ENCODE measurements around the gene TBATA.

The TBATA gene

DNA sequence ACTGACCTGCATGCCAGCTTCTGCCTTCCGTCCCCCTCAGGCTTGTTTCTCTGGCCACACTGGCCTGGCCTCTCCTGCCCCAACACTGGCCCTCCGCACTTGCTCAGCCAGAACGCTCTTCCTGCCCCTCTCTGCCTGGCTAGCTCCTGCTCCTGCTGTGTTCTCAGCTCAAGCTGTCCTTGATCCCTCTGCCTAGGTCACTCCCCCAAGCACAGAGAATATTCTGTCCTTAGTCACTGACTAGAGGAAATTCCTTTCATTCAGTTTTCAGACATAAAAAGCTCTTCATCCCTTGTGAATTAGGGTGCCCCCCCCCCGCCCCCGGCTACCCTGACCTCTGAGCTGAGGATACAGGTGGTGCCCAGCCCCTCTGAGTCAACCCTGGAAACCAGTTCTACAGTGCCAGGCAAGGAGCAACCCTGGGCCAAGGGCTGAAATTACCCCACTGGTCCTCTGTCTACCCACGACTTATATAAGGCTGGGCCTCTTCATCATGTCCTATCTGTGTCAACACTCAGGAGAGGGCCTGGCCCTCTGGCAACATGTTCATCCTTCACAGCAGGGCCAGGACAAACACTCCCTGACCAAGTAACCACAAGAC, 23.9 kb upstream of the TBATA start:
- no peak for DNase-seq (ENCODE audit: low read depth in 1 of 2, low spot score in 1 of 2)

DNA sequence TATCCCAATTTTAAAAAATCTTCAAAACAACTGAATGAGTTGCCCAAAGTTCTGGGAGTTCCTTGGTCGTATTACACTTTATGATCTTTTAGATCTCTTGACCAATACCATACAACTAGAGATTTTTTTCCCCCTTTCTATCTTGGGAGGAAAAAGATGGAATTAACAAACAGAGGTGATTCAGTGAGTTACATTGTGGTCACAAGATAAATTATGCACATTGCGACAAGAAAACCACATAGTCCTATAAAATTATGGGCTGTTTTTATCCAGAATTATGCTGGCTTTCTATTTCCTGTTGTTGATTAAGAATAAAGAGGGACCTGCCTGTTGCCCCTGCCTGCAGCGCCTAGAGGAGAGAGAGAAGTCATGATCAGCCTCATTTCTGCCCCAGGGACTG, 22.4 kb upstream of the TBATA start:
- no peak for DNase-seq (ENCODE audit: low read depth in 1 of 2, low spot score in 1 of 2)

DNA sequence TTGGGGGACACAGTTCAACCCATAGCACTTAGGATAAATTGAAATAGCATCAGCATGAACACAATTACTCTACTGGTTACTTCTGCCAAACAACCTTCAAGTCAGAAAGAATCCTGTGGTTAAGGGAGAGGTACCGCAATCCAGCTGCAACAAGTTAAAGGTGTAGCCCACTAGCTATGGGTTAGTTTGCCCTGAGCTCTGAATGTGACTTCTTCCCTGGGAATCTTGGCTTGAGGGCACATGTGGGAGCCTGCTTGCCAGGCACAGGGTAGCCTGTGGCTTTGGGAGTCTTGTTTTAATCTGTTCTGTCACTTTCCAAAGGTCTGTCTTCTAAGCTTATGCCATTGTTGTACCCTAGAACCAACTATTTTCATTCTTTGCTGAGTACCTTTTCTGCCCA, 21.7 kb upstream of the TBATA start:
- DNase-seq (ENCODE audit: low read depth in 1 of 2, low spot score in 1 of 2), result no peak

DNA sequence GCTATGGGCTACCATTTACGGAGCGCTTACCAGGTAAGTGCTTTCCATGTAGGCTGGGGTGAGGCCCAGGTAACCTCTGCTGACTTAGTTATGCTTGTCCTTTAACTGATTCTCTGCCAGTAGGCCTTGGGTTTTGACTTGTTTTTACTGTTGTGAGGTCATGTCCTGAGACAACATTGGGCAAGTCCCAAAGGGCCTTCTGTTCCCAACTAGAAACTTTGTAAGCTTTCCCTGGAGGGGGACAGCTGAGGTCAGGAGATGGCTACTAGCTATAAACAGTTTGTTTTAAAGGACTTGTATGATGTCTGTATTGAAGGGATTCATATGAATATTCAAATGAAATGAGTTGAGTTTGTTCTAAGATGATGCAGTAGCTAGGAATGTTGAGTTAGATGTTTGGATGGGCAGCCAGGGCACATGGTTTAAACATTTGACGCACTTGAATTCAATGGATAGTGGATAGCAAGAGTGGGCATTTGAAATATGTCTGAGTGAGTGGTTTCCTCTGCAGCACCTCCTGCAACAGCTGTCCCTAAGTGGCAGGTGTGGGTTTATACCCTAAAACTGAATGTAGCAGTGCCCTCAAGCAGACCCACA, 20.5 kb upstream of the TBATA start:
- DNase-seq (ENCODE audit: low read depth in 1 of 2, low spot score in 1 of 2), result no peak

DNA sequence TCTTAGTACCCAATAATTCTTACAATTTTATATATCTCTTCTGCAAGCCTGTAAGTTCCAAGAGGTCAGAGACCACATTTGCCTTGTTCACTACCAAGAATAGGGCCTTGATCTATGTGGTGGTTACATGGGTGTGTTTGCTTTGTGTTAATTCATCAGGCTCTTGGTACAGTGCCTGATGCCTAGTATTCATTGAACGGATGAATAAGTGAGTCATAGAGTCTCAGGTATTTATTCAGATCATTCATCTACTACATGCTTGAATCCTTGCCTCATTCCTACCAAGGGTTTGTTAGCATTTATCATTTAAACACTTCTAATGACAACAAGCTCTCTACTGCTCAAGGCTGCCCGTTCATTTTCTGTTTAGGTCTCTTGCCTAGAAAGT, 19.2 kb upstream of the TBATA start:
- no peak for DNase-seq (ENCODE audit: low read depth in 1 of 2, low spot score in 1 of 2)

DNA sequence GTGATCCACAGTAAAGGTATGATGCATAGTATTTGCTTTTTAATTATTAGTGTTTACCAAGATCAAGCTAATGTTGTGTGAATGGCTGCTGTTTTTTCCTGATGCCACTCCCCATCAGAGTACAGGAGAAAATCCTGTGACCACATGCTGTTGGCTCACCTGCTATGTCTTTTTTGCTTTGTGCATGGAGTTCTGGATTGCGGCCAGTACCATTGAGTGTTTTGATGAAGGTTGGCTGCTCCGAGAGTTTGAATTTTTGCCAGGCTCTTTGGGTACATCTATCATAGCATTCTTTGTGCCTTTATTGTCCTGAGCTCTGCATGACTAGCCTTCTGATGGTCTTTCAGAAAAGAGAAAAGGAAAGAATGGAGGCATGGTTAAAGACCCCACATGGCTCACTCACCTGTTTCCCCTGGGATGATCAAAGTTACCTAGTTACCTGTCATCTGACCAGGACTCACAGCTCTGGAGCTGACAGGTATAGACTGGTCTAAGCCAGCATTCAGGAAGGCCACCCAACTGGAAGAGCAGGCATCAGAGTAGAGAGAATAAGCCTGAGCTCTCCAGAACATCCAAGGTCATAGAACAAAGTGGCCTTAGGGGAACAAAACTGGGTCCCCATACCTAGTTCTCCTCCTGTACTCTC, 18.7 kb upstream of the TBATA start:
- no peak for DNase-seq (ENCODE audit: low read depth in 1 of 2, low spot score in 1 of 2)

DNA sequence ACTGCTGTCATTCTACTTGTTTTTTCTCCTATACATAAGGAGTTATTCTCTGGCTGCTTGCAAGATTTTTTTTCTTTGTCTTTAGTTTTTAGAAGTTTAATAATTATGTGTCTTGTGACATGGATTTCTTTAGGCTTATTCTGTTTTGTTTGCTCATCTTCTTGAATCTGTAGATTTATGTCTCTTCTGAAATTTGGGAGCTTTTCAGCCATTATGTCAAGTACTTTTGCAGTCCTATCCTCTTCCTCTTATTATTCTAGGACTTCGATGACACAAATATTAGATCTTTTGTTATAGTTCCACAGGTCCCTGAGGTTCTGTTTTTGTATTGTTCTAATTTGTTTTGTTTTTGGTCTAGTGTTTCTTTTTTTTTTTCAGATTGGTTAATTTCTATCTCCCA, 16.7 kb upstream of the TBATA start:
- DNase-seq (ENCODE audit: low read depth in 1 of 2, low spot score in 1 of 2), result no peak

DNA sequence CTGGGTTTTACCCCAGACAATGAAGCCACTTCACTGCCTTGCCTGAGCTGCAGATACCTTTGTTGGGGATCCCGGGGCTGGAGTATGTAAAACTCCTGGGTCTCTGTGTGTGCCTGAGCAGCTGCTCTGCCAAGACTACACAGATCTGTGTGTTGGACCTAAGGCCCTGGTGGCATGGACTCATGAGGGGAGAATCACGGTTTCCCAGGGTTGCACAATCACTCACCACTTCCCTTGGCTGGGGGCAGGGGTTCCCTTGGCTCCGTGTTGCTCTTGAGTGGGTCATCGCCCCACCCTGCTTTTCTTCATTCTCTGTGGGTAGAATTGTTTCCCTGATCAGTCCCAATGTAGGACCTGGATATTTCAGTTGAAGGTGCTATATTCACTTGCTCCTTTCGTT, 13.9 kb upstream of the TBATA start:
- DNase-seq (ENCODE audit: low read depth in 1 of 2, low spot score in 1 of 2), result no peak

DNA sequence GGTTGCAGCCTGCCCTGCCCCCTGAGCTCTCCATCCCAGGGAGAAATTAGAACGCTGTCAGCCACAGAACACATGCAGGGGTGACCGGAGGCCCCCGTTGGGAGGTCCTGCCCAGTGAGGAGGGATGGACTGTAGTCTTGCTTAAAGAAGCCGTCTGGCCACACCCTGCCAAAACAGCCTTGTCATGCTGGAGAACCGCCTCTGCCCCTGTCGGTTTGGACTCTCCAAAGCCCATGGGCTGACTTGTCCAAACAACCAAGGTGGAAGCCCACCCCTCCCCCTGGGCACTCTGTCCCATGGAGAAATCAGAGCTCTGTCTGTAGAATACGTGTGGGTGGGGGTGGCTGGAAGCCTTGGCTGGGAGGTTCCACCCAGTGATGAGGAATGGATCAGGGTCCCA, 12.7 kb upstream of the TBATA start:
- no peak for DNase-seq (ENCODE audit: low read depth in 1 of 2, low spot score in 1 of 2)

DNA sequence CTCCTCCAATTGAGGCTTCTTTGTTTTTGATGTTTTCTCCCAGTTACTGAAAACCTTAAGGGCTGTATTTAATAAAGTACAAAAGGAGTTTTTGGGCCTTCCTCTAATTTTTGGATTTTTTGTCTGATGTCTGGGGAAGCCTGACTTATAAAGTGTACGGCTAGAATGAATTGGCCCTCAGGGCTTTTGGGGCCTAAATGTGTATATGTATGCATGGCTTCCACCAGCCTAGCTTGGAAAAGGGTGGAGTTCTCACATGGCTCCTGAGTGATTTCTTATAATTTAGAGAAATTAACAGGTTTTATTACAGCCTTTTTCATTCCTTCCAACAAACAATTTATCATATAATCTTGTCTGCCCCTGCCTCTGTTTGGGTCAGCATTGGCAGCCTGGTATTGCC, 10.4 kb upstream of the TBATA start:
- no peak for DNase-seq (ENCODE audit: low read depth in 1 of 2, low spot score in 1 of 2)

DNA sequence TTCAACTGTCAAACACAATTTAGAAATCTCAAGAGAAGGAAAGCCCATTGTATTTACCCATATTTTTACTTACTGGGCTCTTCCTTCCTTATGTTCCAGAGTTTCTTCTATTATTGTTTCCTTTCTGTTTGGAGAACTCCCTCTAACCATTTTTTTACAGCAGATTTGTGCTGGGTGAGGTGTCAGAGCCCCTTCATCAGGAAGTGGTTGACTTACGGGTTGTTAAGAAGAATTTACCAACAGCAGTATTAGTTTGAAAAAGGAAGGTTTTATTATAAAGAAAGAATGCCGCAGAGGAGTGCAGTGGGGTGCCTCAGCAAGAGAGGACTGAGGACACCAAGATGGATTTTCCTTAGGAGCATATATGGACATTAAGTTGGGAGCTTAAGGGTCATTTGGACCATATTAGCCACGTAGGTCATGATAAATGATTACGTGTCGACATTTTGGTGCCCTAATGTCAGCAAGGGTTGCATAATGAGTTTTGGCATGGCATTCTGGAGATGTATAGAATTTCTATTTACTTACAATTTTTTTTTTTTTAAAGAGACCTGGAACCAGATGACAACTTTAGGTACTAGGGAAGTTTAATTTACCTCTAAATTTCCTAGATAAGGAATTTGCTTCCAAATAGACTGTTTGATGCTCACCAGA, 6.3 kb upstream of the TBATA start:
- DNase-seq (ENCODE audit: low read depth in 1 of 2, low spot score in 1 of 2), result no peak

DNA sequence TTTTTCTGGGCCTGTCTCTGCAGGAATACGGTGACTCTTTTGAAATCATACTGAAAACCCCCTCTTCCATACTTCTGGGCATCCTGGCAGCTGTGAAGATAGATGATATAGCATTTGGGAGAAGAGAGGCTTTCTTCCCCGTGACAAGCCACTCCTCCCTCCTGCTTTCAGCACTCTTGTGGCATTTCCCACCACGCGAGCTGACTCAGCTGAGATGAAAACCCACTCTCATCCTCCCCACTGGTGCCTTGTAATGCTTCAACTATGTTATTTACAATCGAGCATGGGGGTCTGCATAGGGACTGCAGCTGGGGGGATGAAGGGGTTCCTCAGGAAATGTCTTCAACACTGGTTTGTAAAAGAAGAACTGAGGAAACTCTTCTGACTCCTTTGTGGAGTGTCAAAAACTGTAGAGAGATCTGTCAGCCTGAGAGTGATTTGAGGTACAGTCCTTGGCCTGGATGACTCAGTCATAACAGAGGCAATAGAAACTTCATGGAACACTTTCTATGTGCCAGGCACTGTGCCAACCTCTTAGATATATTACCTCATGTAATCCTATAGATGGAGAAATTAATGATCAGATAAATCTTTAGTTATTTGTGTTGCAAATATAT, 1.7 kb upstream of the TBATA start:
- DNase-seq (ENCODE audit: low read depth in 1 of 2, low spot score in 1 of 2), result no peak

DNA sequence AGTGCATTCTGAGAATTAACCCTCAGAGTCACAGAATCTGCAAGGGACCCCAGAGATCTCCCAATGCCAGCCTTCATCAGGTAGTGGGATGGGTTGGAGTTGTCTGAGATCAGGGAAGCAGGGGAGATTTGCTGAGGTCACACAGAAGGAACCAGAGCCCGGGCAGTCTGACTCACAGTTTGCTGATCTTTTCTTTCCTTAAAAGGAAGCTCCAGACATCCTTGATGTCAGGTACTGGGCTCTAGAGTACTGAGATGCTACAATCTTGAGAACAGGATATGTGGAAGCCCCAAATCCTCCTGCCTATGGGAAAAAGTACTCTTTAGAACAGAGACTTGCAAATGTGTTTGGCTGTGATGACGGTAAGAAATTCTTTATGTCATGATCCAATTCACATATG, 706 bp downstream of the TBATA start:
- DNase-seq (ENCODE audit: low read depth in 1 of 2, low spot score in 1 of 2), result no peak

DNA sequence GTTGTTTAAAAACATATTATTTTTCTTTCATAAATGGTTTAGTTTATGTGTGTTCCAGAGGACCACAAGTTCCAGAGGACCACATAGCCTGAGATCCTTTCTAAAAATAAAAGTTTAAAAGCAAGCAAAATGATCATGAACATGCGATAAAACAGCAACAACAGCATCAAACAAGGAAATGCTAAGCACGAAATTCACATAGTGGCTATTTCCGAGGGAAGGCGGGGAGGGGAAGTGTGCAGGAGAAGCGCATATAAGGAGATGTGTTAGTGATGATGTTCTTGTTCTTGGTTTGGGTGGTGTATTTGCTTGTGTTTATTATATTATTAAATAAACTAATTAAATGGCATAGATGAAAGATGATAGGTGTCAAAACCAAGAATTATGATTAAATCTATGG, 1.2 kb downstream of the TBATA start:
- DNase-seq (ENCODE audit: low read depth in 1 of 2, low spot score in 1 of 2), result no peak

DNA sequence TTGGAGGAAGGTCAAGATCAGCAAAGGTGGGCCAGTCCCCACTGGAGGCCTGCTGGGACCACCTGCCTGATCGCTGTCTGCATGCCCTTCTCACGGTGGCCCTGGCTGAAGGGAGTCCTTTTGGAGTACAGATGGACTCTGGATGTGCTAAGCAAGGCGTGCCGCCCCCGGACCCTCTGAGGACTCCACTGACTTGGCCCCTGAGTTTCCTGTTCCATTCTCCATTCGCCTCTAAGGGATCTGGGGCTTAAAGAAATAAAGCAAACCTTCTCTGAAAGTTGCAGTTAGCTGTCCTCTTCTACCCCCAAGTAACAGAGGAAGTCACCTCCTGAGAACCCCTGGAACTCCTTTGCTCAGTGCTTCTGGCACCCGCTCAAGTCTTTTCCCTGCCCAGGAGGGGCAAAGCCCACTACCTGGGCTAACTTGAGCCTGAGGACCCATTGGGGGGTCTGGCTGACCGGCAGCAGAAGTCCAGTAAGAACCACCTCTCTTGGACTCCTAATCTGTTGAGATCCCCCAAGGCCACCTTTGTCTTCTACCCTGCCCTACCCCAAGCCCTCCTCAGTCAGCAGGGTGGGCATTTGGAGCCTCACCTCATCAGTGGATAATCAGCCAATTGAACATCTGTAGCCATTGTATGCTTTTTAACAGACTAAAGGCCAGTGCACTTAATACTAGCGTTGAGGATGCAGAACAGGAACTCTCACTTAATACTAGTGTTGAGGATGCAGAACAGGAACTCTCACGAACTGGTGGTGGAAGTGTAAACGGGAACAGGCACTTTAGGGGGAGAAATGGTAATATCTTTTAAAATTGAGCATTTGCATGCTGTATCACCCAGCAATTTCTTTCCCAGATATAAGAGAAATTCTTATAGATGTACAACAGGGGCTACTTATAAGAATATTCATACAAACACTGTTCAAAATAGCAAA, 2.2 kb downstream of the TBATA start:
- no peak for DNase-seq (ENCODE audit: low read depth in 1 of 2, low spot score in 1 of 2)

DNA sequence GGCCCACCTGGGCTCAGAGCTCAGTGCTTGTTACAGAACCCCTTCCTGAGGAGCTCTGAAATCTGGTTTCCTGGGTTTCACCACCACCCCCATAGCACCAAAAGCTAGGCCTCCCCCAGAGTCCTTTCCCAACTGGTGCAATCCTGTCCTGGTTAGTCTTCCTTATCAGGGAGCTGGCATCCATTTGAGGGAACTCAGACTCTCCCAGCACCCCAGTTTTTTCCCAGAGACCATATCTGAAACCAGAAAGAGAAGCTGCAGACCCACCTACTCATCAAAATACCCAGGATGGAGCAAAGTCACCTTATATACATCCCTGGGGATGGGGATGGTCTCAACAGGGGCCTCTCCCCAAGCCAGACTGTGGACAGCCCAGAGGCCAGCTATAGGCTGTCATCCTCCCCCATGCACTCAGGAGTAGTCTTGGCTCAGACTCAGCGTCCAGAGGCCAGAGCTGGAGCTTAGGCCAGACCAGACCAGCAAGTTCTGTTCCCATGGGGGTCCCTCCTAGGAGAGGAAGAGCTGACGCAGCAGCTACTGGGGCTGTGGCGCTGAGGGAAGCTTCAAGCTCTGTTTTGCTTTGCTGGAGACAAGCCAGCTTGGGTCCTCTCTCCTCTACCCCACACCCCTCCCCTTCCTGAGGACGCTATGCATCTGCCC, 3.0 kb downstream of the TBATA start:
- DNase-seq (ENCODE audit: low read depth in 1 of 2, low spot score in 1 of 2), result no peak

DNA sequence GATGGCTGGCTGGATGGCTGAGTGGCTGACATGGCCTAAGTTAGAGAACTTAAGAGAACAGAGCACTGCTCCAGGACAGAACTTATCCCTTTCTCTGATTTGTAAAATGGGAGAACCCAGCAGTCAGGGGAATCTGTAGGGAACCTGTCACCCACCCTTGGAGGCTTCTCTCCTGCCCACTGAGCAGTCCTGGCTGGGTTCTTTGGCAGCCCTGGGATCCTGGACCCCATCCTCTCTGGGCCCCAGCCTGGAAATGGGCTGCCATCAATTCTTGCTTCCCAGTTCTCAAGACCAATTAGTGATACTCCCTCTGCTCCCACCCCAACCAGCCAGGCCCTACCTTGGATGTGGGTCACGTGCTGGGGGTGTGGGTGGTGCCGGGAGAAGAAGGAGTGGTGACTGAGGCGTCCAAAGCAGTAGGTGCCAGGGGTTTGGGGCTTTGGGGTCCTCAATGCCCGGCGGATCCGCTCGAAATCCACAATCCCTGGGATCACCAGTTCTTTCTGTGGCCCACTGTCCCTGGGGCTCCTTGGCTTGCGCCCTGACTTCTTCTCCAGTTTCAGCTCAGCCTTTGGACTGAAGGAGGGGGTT, 3.6 kb downstream of the TBATA start:
- no peak for DNase-seq (ENCODE audit: low read depth in 1 of 2, low spot score in 1 of 2)

DNA sequence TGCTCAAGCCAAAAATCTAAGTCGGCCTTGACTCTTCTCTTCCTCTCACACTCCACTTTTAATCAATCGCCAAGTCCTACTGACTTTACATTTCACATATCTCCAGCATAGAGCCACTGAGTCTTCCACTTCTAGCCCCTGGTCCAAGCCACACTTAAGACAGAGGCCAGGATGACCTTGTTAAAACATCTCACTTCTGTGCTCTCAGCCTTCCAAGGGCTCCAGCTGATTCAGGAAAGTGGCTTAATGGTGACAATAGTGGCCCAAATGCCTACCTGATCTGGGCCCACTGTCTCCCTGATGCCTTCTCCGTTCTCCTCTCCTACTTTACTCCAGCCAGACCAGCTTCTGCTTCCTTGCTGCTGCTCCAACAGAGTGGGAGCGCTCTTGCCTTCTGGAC, 4.4 kb downstream of the TBATA start:
- no peak for DNase-seq (ENCODE audit: low read depth in 1 of 2, low spot score in 1 of 2)

DNA sequence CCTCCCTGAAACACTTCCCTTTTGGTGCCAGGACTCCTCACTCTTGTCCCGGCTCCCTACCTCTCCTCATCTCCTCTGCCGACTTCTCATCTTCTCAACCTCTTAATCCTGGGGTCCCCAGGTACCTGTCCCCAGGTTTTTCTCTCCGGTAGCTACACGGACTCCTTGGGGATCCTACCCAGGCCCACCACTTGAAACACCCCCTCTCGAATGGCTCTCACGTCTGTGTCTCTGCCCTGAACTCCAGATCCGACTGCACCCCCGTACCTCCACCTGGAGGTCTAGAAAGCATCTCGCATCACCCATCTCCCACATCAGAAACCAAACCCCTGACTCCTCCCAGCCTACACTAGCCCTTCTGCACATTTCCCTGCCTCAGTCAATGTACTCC, 4.8 kb downstream of the TBATA start:
- DNase-seq (ENCODE audit: low read depth in 1 of 2, low spot score in 1 of 2), result no peak

All from activated CD4-positive, alpha-beta T cell treated with anti-CD3 and anti-CD28 coated beads, Interleukin-2, amount 50 U/mL, for 24 hours (primary cell).